Ascending aorta (tissue), 2 donors: Measurements from ENCODE around the gene ARL6. TPM values are rescaled to one million over a fixed set of nuclear protein-coding genes. Genes with fewer than 3 reads are reported as not detected.
A peak's percentile ranks its signal among the peaks of the same experiment; 100 is the strongest.

Source experiments
- DNase-seq, 2 donors: peaks; one replicate each; pipeline ENCODE4 v3.0.0-alpha.2; 2019; ENCODE audit warnings: low spot score in 2 of 2
- H3K27ac ChIP-seq, 2 donors: fragments of 200-600 bp; sonication (generic); one replicate each; pipeline ENCODE4 v1.5.1; 2016 to 2017; ENCODE audit warnings: mild to moderate bottlenecking in 1 of 2
- H3K27me3 ChIP-seq: fragments of 200-600 bp; sonication (generic); one replicate; pipeline ENCODE4 v1.5.1; 2017
- H3K36me3 ChIP-seq, 2 donors: fragments of 200-600 bp; sonication (generic); one replicate each; pipeline ENCODE4 v1.5.1; 2016
- H3K4me1 ChIP-seq, 2 donors: fragments of 200-600 bp; sonication (generic); one replicate each; pipeline ENCODE4 v1.5.1; 2016 to 2017; ENCODE audit warnings: mild to moderate bottlenecking in 1 of 2
- H3K4me3 ChIP-seq, 2 donors: fragments of 200-600 bp; sonication (generic); one replicate each; pipeline ENCODE4 v1.5.1; 2016 to 2017; ENCODE audit warnings: mild to moderate bottlenecking in 1 of 2
- H3K9me3 ChIP-seq, 2 donors: fragments of 200-600 bp; sonication (generic); one replicate each; pipeline ENCODE4 v1.5.1; 2016
- CTCF ChIP-seq, 3 experiments: fragments of 200-600 bp in 2 of 3; fragments of 450-650 bp in 1 of 3; sonication (generic) in 2 of 3; IDR thresholded peaks; one replicate each; pipeline ENCODE4 v1.5.1; 2016 to 2019; ENCODE audit warnings: antibody characterized with exemption in 3 of 3, mild to moderate bottlenecking in 1 of 3, moderate library complexity in 1 of 3
- intact Hi-C: fragments of 100-400 bp; cut with DNase I; formaldehyde crosslinking; loops from one replicate; pipeline ENCODE4 v1.15.1; 2023
- total RNA-seq: library from RNA; depleted of rRNA; stranded (reverse); fragments of >200 nt; gene quantifications from one replicate; pipeline ENCODE4 v1.1.0, GENCODE V29; 2016

ARL6 gene
- total RNA-seq, 1 donor from 2014 or later = 18.5 TPM

DNA sequence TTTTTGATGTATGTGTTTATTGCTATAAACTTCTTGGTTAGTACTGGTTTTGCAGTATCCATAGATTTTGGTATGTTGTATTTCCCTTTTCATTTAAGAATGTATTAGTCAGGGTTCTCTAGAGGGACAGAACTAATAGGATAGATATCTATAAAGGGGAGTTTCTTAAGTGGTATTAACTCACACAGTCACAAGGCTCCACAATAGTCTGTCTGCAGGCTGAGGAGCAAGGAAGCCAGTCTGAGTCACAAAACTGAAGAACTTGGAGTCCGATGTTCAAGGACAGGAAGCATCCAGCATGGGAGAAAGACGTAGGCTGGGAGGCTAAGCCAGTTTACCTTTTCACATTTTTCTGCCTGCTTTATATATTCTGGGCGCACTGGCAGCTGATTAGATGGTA lies 8.4 kb downstream of the ARL6 start:
- DNase-seq = no peak

GRCh38 chr3:97778152-97778551 lies 13.6 kb downstream of the ARL6 start:
- DNase-seq = no peak
- no peaks in the 10 kb centered on the region for H3K27me3 ChIP-seq
- H3K4me1 ChIP-seq = no peaks in the 10 kb centered on the region
- H3K4me3 ChIP-seq = no peak overlapping the region
- intact Hi-C loops = no loop called here
- no peaks in the 10 kb centered on the region for H3K36me3 ChIP-seq
- no peak overlapping the region for H3K27ac ChIP-seq
- no peak for TF ChIP-seq CTCF (IDR thresholded peaks at IDR 0.05)
- H3K9me3 ChIP-seq = no peaks in the 10 kb centered on the region

More for the DNA sequence above, 8.4 kb downstream of the ARL6 start:
- H3K27me3 ChIP-seq = no peaks in the 10 kb centered on the region
- no peak for TF ChIP-seq CTCF (IDR thresholded peaks at IDR 0.05)
- H3K4me3 ChIP-seq = no peak overlapping the region
- H3K4me1 ChIP-seq = no peaks in the 10 kb centered on the region
- H3K27ac ChIP-seq = no peak overlapping the region
- intact Hi-C loops = no loop called here
- H3K36me3 ChIP-seq = peaks cover 0 to 8% of the 10 kb centered on the region in 2 donors
- peaks cover 0 to 8% of the 10 kb centered on the region in 2 donors for H3K9me3 ChIP-seq

- H3K9me3 ChIP-seq = no peaks in the 10 kb centered on the region
- no peak overlapping the region for H3K4me3 ChIP-seq
- DNase-seq = no peak
- H3K27ac ChIP-seq = no peak overlapping the region
- H3K36me3 ChIP-seq = peaks cover 0 to 3% of the 10 kb centered on the region in 2 donors
- H3K27me3 ChIP-seq = no peaks in the 10 kb centered on the region
- intact Hi-C loops = loop anchor here (1.0 to 10.0 kb wide), 2 partner anchors 151 to 230 kb away; no protein-coding TSS in a partner anchor
- no peaks in the 10 kb centered on the region for H3K4me1 ChIP-seq
- TF ChIP-seq CTCF (IDR thresholded peaks at IDR 0.05) = peak; percentile 59 to 75 (median 69)
Measured at GRCh38 chr3:97793420-97794019, 29.0 kb downstream of the ARL6 start.

- no peak overlapping the region for H3K27ac ChIP-seq
- H3K27me3 ChIP-seq = no peaks in the 10 kb centered on the region
- no peak for DNase-seq
- H3K36me3 ChIP-seq = peaks cover 0 to 5% of the 10 kb centered on the region in 2 donors
- H3K9me3 ChIP-seq = no peaks in the 10 kb centered on the region
- H3K4me1 ChIP-seq = no peaks in the 10 kb centered on the region
- H3K4me3 ChIP-seq = no peak overlapping the region
- intact Hi-C loops = loop anchor here (10.0 kb wide), 1 partner anchor 149 kb away; no protein-coding TSS in a partner anchor
- no peak for TF ChIP-seq CTCF (IDR thresholded peaks at IDR 0.05)
Measured at GRCh38 chr3:97795951-97796350, 31.4 kb downstream of the ARL6 start.

DNA sequence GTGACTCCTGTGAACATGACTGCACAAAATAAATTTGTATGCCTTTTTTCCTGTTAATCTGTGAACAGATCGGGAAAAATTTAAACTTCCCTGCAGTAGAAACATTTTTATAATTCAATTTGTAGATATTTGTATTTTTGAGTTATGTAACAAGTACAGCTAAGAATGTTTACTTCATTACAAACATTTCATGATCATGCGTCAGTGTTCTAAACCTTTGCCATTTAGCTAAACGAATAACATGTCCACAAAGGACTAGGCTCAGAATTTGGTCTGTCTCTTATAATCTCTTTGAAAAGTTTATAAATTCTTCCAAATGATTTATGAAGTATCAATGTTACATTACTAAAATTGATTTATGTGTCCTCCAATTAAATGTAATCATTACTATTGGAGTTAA lies 39.9 kb downstream of the ARL6 start:
- Histone ChIP-seq H3K27me3 (no peaks in the 10 kb centered on the region), H3K4me3 (no peak overlapping the region), H3K36me3 (peaks cover 0 to 5% of the 10 kb centered on the region in 2 donors), H3K9me3 (no peaks in the 10 kb centered on the region), H3K4me1 (no peaks in the 10 kb centered on the region), H3K27ac (no peak overlapping the region)
- DNase-seq = no peak
- intact Hi-C loops = no loop called here
- no peak for TF ChIP-seq CTCF (IDR thresholded peaks at IDR 0.05)
